IMR-90 (cell line): ENCODE data around the gene ITPR2. TPM values are rescaled to one million over a fixed set of nuclear protein-coding genes. Genes with fewer than 3 reads are reported as not detected.

Experiments
- ATAC-seq: fragments of 200-7000 bp; cut with Tn5 transposase; 2 replicates; pipeline ENCODE4 v1.9.1; 2020; ENCODE audit warnings: low read depth, mild to moderate bottlenecking, moderate library complexity
- BruUV-seq: library from RNA; stranded (reverse); fragments of 400-500 nt; replicated peaks from 2 replicates; lab custom pipeline; 2021; lab: Mats Ljungman, UMichigan
- CTCF ChIA-PET: fragments of 300-600 bp; formaldehyde crosslinking; extraction: SDS; loops from one replicate; lab custom pipeline; 2021; ENCODE audit warnings: antibody characterized with exemption; lab: Yijun Ruan, JAX
- POLR2A ChIA-PET: fragments of 300-600 bp; sonication (Branson Sonifier 250); formaldehyde crosslinking; loops from one replicate; lab custom pipeline; 2022; ENCODE audit warnings: antibody characterized with exemption; ENCODE audit not compliant: unreplicated experiment; lab: Charles Lee
- DNase-seq: peaks from one replicate; pipeline ENCODE4 v3.0.0; 2013
- H2AFZ ChIP-seq: replicated peaks from 2 replicates; pipeline ENCODE3; 2013; ENCODE audit warnings: low read length, mild to moderate bottlenecking; ENCODE audit not compliant: poor library complexity
- H2AK5ac ChIP-seq: 2 replicates; pipeline ENCODE4 v1.6.1; 2013; ENCODE audit warnings: low read depth, low read length, inconsistent platforms
- H2AK9ac ChIP-seq: replicated peaks from 2 replicates; pipeline ENCODE3; 2013; ENCODE audit warnings: mild to moderate bottlenecking, low read depth, low read length, moderate library complexity; ENCODE audit not compliant: poor library complexity
- H2BK120ac ChIP-seq: 2 replicates; pipeline ENCODE4 v1.6.1; 2013; ENCODE audit warnings: low read depth, low read length, inconsistent platforms
- H2BK15ac ChIP-seq: 3 replicates; pipeline ENCODE4 v1.6.1; 2013; ENCODE audit warnings: low read depth, low read length, inconsistent platforms
- H2BK20ac ChIP-seq: 2 replicates; pipeline ENCODE4 v1.6.1; 2013; ENCODE audit warnings: low read depth, mild to moderate bottlenecking, inconsistent platforms, low read length, moderate library complexity
- H2BK5ac ChIP-seq: 2 replicates; pipeline ENCODE4 v1.6.1; 2013; ENCODE audit warnings: mild to moderate bottlenecking, low read depth, low read length, inconsistent platforms; ENCODE audit not compliant: poor library complexity, severe bottlenecking
- H3K14ac ChIP-seq: replicated peaks from 2 replicates; pipeline ENCODE4 v1.6.1; 2013; ENCODE audit warnings: low read depth, low read length, inconsistent platforms
- H3K18ac ChIP-seq: 2 replicates; pipeline ENCODE4 v1.6.1; 2013; ENCODE audit warnings: low read depth, low read length, control low read depth
- H3K23ac ChIP-seq: 2 replicates; pipeline ENCODE4 v1.6.1; 2013; ENCODE audit warnings: low read depth, low read length, inconsistent platforms
- H3K27ac ChIP-seq: 2 replicates; pipeline ENCODE4 v1.5.1; 2013; ENCODE audit warnings: mild to moderate bottlenecking, control low read depth, low read length; ENCODE audit not compliant: insufficient read depth
- H3K27me3 ChIP-seq: 2 replicates; pipeline ENCODE4 v1.6.1; 2013; ENCODE audit warnings: low read length; ENCODE audit not compliant: control insufficient read depth, insufficient read depth
- H3K36me3 ChIP-seq: 2 replicates; pipeline ENCODE4 v1.6.1; 2013; ENCODE audit warnings: low read length, mixed read lengths; ENCODE audit not compliant: control insufficient read depth, insufficient read depth
- H3K4ac ChIP-seq: 2 replicates; pipeline ENCODE4 v1.6.1; 2013; ENCODE audit warnings: low read depth, low read length, inconsistent platforms
- H3K4me1 ChIP-seq: 2 replicates; pipeline ENCODE4 v1.6.1; 2013; ENCODE audit warnings: low read length, mixed read lengths; ENCODE audit not compliant: control insufficient read depth, insufficient read depth
- H3K4me2 ChIP-seq: 2 replicates; pipeline ENCODE4 v1.6.1; 2013; ENCODE audit warnings: low read depth, mild to moderate bottlenecking, control low read depth, low read length, moderate library complexity
- H3K4me3 ChIP-seq: 2 replicates; pipeline ENCODE4 v1.5.1; 2013; ENCODE audit warnings: low read depth, mild to moderate bottlenecking, control low read depth, low read length, moderate library complexity; ENCODE audit not compliant: insufficient read depth
- H3K56ac ChIP-seq: 2 replicates; pipeline ENCODE4 v1.6.1; 2013; ENCODE audit warnings: low read length, inconsistent platforms; ENCODE audit not compliant: insufficient read depth; ENCODE audit errors: extremely low read depth
- H3K79me1 ChIP-seq, 2 experiments: 2 replicates each; pipeline ENCODE4 v1.6.1; 2013; ENCODE audit warnings: low read length in 2 of 2, inconsistent platforms in 1 of 2, low read depth in 1 of 2
- H3K9ac ChIP-seq: 2 replicates; pipeline ENCODE4 v1.6.1; 2013; ENCODE audit warnings: low read depth, low read length, control low read depth
- H3K9me1 ChIP-seq: 2 replicates; pipeline ENCODE4 v1.6.1; 2013; ENCODE audit warnings: low read length, inconsistent platforms; ENCODE audit not compliant: insufficient read depth
- H3K9me3 ChIP-seq: 2 replicates; pipeline ENCODE4 v1.6.1; 2013; ENCODE audit warnings: low read length; ENCODE audit not compliant: control insufficient read depth, insufficient read depth
- H4K20me1 ChIP-seq: 2 replicates; pipeline ENCODE4 v1.6.1; 2013; ENCODE audit warnings: low read length, inconsistent platforms; ENCODE audit not compliant: insufficient read depth
- H4K5ac ChIP-seq: 2 replicates; pipeline ENCODE4 v1.6.1; 2013; ENCODE audit warnings: mild to moderate bottlenecking, low read depth, low read length, control low read depth
- H4K8ac ChIP-seq, 2 experiments: 2 replicates each; pipeline ENCODE4 v1.6.1; 2013; ENCODE audit warnings: low read depth in 2 of 2, low read length in 2 of 2, control low read depth in 1 of 2, inconsistent platforms in 1 of 2
- H4K91ac ChIP-seq: 2 replicates; pipeline ENCODE4 v1.6.1; 2013; ENCODE audit warnings: low read depth, low read length, inconsistent platforms; ENCODE audit not compliant: insufficient read depth
- BHLHE40 ChIP-seq: fragments of 150-350 bp; IDR thresholded peaks from 2 replicates; pipeline ENCODE4 v1.6.1; 2016; ENCODE audit warnings: mild to moderate bottlenecking, low read depth, low read length
- CEBPB ChIP-seq: IDR thresholded peaks from 2 replicates; pipeline ENCODE4 v1.6.1; 2012; ENCODE audit warnings: low read depth, low read length, improper control_type of control experiment
- CHD1 ChIP-seq: IDR thresholded peaks from 2 replicates; pipeline ENCODE4 v1.6.1; 2012; ENCODE audit warnings: low read depth, low read length, improper control_type of control experiment
- FOS ChIP-seq: fragments of 150-350 bp; IDR thresholded peaks from 2 replicates; pipeline ENCODE4 v1.6.1; 2016; ENCODE audit warnings: low read depth, low read length
- MAFK ChIP-seq: IDR thresholded peaks from 2 replicates; pipeline ENCODE4 v1.6.1; 2012; ENCODE audit warnings: low read depth, low read length, improper control_type of control experiment
- MAZ ChIP-seq: IDR thresholded peaks from 2 replicates; pipeline ENCODE4 v1.6.1; 2012; ENCODE audit warnings: low read depth, mild to moderate bottlenecking, low read length, improper control_type of control experiment, moderate library complexity, borderline replicate concordance
- MXI1 ChIP-seq: IDR thresholded peaks from 2 replicates; pipeline ENCODE4 v1.6.1; 2012; ENCODE audit warnings: low read depth, mild to moderate bottlenecking, low read length, moderate library complexity, borderline replicate concordance
- NFE2L2 ChIP-seq: fragments of 150-350 bp; IDR thresholded peaks from 2 replicates; pipeline ENCODE4 v1.6.1; 2016; ENCODE audit warnings: low read depth, mild to moderate bottlenecking, low read length
- POLR2A ChIP-seq: IDR thresholded peaks from 2 replicates; pipeline ENCODE4 v1.6.1; 2012; ENCODE audit warnings: mild to moderate bottlenecking, low read depth, low read length
- RAD21 ChIP-seq: IDR thresholded peaks from 2 replicates; pipeline ENCODE4 v1.6.1; 2012; ENCODE audit warnings: low read length, improper control_type of control experiment
- RCOR1 ChIP-seq: IDR thresholded peaks from 2 replicates; pipeline ENCODE4 v1.6.1; 2012; ENCODE audit warnings: mild to moderate bottlenecking, low read length, improper control_type of control experiment; ENCODE audit not compliant: insufficient replicate concordance
- RFX5 ChIP-seq: IDR thresholded peaks from 2 replicates; pipeline ENCODE4 v1.8.0; 2012; ENCODE audit warnings: low read depth, mild to moderate bottlenecking, low read length, moderate library complexity
- SMC3 ChIP-seq: fragments of 150-350 bp; IDR thresholded peaks from 2 replicates; pipeline ENCODE4 v1.6.1; 2016; ENCODE audit warnings: low read depth, mild to moderate bottlenecking, antibody characterized with exemption, low read length, moderate library complexity
- WGBS, 2 experiments: methylation state at CpG; one replicate each; pipeline versions ENCODE4 v1.1.5 to v1.1.7; 2013; ENCODE audit warnings: missing lambda C conversion rate in 2 of 2; ENCODE audit not compliant: insufficient read length in 1 of 2; ENCODE audit errors: extremely low coverage in 2 of 2; 5-methylcytosine and 5-hydroxymethylcytosine counted together
- dilution Hi-C: fragments of 300-500 bp; cut with HindIII; formaldehyde crosslinking; loops from one replicate; pipeline ENCODE4 v1.14.3; 2018; ENCODE audit warnings: low sequenced_read_pairs; ENCODE audit not compliant: unreplicated experiment
- in situ Hi-C: fragments of 300-500 bp; cut with MboI; formaldehyde crosslinking; loops from 3 replicates; pipeline ENCODE4 v1.14.3; 2019; ENCODE audit warnings: low sequenced_read_pairs, inconsistent platforms, mixed read lengths
- intact Hi-C: fragments of 100-400 bp; cut with micrococcal nuclease; formaldehyde crosslinking; loops from 2 replicates; pipeline ENCODE4 v1.10.0; 2022
- polyA plus RNA-seq, 3 experiments: library from polyadenylated mRNA; depleted of rRNA; stranded (reverse); fragments of >200 nt; gene quantifications; 2 replicates each; pipeline ENCODE4 v1.2.3, GENCODE V29; 2012; ENCODE audit warnings: low replicate concordance in 1 of 3
- total RNA-seq: library from RNA; depleted of rRNA; stranded (reverse); fragments of >200 nt; gene quantifications from 2 replicates; pipeline ENCODE4 v1.2.3, GENCODE V29; 2012
- TF ChIP-seq, protein P1 (sequence below): fragments of 150-350 bp; IDR thresholded peaks from 2 replicates; pipeline ENCODE4 v1.6.1; 2016; ENCODE audit warnings: low read depth, mild to moderate bottlenecking, low read length, moderate library complexity, borderline replicate concordance
- TF ChIP-seq, protein P2 (sequence below): fragments of 150-350 bp; IDR thresholded peaks from 2 replicates; pipeline ENCODE4 v1.6.1; 2017; ENCODE audit warnings: mild to moderate bottlenecking, antibody characterized with exemption, low read length, low read depth
- TF ChIP-seq, protein P3 (sequence below): conservative IDR thresholded peaks from 2 replicates; pipeline ENCODE4 v1.5.1; 2012; ENCODE audit warnings: mild to moderate bottlenecking, low read depth, low read length, improper control_type of control experiment

ITPR2 gene
- total and polyA plus RNA-seq, 2 of the 4 experiments (the other 2 are of a cell fraction): 1.2 to 9.0 TPM

DNA sequence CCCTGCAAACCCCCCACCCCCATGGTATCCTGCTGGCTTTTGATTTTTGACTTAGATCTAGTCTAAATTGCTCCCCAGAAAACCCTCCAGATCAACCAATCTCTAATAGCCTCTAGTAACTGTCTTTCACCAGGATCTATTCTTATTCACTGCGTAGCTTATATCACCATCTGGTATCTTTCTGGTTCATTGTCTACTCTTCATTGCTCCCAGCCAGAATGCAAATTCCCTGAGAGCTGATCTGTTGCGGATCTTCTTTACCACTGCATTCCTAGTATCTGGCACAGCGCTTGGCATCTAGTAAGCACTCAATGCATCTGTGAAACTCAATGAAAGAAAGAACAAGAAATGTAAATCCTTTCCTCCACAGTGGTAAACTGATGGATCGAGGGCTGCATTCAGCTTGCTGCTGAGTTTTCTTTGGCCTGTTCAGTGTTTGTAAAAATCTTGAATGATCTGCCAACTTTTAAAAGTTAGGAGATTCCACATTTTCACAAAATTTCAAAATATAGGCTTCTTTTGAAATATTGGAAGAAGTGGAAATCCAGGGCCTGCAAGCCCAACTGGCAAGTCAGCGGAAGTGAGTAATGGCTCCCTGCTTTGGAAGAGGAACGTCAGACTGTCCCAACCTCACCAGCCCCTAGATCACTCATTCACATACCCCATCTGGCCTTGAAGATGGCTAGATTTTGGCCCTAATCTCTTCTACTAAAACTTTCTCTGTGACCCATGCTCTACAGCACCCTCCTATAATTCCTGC, 363.4 kb downstream of the ITPR2 start:
- no peaks in the 10 kb centered on the region for H3K4me1 ChIP-seq
- no peaks in the 10 kb centered on the region for H3K9me3 ChIP-seq
- H3K36me3 ChIP-seq: no peaks in the 10 kb centered on the region
- intact Hi-C loops (loop anchor here (5.0 kb wide), 1 partner anchor 352 kb away; no protein-coding TSS in a partner anchor), dilution Hi-C loops (no loop called here), in situ Hi-C loops (no loop called here)
- H3K4ac ChIP-seq: no peak overlapping the region
- ChIA-PET CTCF (no interaction called here), POLR2A (no interaction called here)
- H2BK15ac ChIP-seq: no peak overlapping the region
- TF ChIP-seq NFE2L2 (no peak), BHLHE40 (no peak), POLR2A (no peak), RFX5 (no peak), CHD1 (no peak), SMC3 (no peak), MXI1 (no peak), MAFK (no peak), RCOR1 (no peak), CEBPB (no peak), RAD21 (no peak), FOS (no peak), MAZ (no peak)
- TF ChIP-seq, protein P1, sequence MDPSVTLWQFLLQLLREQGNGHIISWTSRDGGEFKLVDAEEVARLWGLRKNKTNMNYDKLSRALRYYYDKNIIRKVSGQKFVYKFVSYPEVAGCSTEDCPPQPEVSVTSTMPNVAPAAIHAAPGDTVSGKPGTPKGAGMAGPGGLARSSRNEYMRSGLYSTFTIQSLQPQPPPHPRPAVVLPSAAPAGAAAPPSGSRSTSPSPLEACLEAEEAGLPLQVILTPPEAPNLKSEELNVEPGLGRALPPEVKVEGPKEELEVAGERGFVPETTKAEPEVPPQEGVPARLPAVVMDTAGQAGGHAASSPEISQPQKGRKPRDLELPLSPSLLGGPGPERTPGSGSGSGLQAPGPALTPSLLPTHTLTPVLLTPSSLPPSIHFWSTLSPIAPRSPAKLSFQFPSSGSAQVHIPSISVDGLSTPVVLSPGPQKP: no peak
- TF ChIP-seq, protein P2, sequence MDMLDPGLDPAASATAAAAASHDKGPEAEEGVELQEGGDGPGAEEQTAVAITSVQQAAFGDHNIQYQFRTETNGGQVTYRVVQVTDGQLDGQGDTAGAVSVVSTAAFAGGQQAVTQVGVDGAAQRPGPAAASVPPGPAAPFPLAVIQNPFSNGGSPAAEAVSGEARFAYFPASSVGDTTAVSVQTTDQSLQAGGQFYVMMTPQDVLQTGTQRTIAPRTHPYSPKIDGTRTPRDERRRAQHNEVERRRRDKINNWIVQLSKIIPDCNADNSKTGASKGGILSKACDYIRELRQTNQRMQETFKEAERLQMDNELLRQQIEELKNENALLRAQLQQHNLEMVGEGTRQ: no peak
- TF ChIP-seq, protein P3, sequence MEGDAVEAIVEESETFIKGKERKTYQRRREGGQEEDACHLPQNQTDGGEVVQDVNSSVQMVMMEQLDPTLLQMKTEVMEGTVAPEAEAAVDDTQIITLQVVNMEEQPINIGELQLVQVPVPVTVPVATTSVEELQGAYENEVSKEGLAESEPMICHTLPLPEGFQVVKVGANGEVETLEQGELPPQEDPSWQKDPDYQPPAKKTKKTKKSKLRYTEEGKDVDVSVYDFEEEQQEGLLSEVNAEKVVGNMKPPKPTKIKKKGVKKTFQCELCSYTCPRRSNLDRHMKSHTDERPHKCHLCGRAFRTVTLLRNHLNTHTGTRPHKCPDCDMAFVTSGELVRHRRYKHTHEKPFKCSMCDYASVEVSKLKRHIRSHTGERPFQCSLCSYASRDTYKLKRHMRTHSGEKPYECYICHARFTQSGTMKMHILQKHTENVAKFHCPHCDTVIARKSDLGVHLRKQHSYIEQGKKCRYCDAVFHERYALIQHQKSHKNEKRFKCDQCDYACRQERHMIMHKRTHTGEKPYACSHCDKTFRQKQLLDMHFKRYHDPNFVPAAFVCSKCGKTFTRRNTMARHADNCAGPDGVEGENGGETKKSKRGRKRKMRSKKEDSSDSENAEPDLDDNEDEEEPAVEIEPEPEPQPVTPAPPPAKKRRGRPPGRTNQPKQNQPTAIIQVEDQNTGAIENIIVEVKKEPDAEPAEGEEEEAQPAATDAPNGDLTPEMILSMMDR: no peak
- no peaks in the 10 kb centered on the region for H3K9me1 ChIP-seq
- H2BK20ac ChIP-seq: no peak overlapping the region
- H4K5ac ChIP-seq: no peak overlapping the region
- no peak overlapping the region for H3K18ac ChIP-seq
- H2AK9ac ChIP-seq: no peak overlapping the region
- no peak for DNase-seq
- H2AK5ac ChIP-seq: no peak overlapping the region
- no peak overlapping the region for H4K8ac ChIP-seq
- no peak overlapping the region for H4K91ac ChIP-seq
- H3K14ac ChIP-seq: no peak overlapping the region
- 92% methylated on average over 2 of the region's 6 CpGs; no CpG with 5 or more reads in 1 of the 2 experiments for WGBS, 2 experiments
- H3K9ac ChIP-seq: no peak overlapping the region
- H3K79me1 ChIP-seq: no peaks in the 10 kb centered on the region
- no TSS peak for BruUV-seq
- H3K27ac ChIP-seq: no peak overlapping the region
- no peak overlapping the region for H3K4me3 ChIP-seq
- no peak overlapping the region for H3K23ac ChIP-seq
- no peak for ATAC-seq
- H3K56ac ChIP-seq: no peak overlapping the region
- H3K4me2 ChIP-seq: no peak overlapping the region
- H2BK5ac ChIP-seq: no peak overlapping the region
- H4K20me1 ChIP-seq: no peaks in the 10 kb centered on the region
- H2BK120ac ChIP-seq: no peak overlapping the region
- no peak overlapping the region for H2AFZ ChIP-seq
- no peaks in the 10 kb centered on the region for H3K27me3 ChIP-seq
